ENCODE data around the gene CPT1B.
A peak's percentile ranks its signal among the peaks of the same experiment; 100 is the strongest.

Gene CPT1B

GRCh38 chr22:50583294-50583861 is 5.2 kb upstream of the CPT1B start (continued):
- TF ChIP-seq INSM2 (tag by site-specific recombination; IDR thresholded peaks at IDR 0.05) (0 out of 2 replicates have a peak, but pooled peaks have one; percentile 2), PRDM6 (tag by site-specific recombination; IDR thresholded peaks at IDR 0.05) (no peak), ZNF561 (tag by site-specific recombination; IDR thresholded peaks at IDR 0.05; ENCODE audit: borderline replicate concordance) (no peak; the same call in 1 of the 2 replicates), PRDM10 (tag by site-specific recombination; IDR thresholded peaks at IDR 0.05) (peak; percentile 27), ZNF580 (tag by site-specific recombination; IDR thresholded peaks at IDR 0.05) (no peak), ZNF596 (tag by site-specific recombination; IDR thresholded peaks at IDR 0.05) (0 out of 2 replicates have a peak, but pooled peaks have one; percentile 30), ZNF488 (tag by site-specific recombination; IDR thresholded peaks at IDR 0.05) (no peak)

GRCh38 chr22:50582493-50583293 is 4.5 kb upstream of the CPT1B start, which contains the start of gene CHKB:
CHKB (minus strand) TSS chr22:50582849; CDS start chr22:50582781, 68 bp downstream.
- ChIA-PET CTCF (interaction anchor here (0.9 to 1.6 kb wide), 2 partner anchors 12 to 20 kb away, joined by 3 to 7 read pairs; partner anchors contain the start of gene SYCE3), POLR2A (interaction anchor here (0.6 to 3.2 kb wide), 13 partner anchors 10 to 85 kb away, joined by 3 to 22 read pairs (median 3); partner anchors contain the start of genes ARSA, LMF2, SCO2 and SYCE3)
- H3K9me3 ChIP-seq (ENCODE audit: control insufficient read depth, insufficient read depth, low read depth, low read length): no peaks in the 10 kb centered on the region
- H3K27ac ChIP-seq (ENCODE audit: extremely low read depth, low read depth, low read length): peak within 1 kb of the TSS; percentile 99
- peaks cover 3% of the 10 kb centered on the region; the same call in 1 of the 2 replicates for H3K4me1 ChIP-seq (ENCODE audit: control insufficient read depth, insufficient read depth, low read length)
- peak within 1 kb of the TSS; percentile 80 for H3K4me3 ChIP-seq (ENCODE audit: low read depth, low read length)
- H3K36me3 ChIP-seq (ENCODE audit: control insufficient read depth in 2 of 2, insufficient read depth in 1 of 2, low read length in 2 of 2): peaks cover 21 to 47% of the 10 kb centered on the region in 2 experiments
- TF ChIP-seq ZNF76 (tag by site-specific recombination; IDR thresholded peaks at IDR 0.05; ENCODE audit: borderline replicate concordance, low read depth): peak; percentile 42; the same call in 1 of the 2 replicates
- peak; percentile 86 for TF ChIP-seq ZSCAN30 (tag by site-specific recombination; IDR thresholded peaks at IDR 0.05)
- TF ChIP-seq BCL11A (tag by site-specific recombination; IDR thresholded peaks at IDR 0.05; ENCODE audit: low read depth): peak; percentile 62; the same call in 1 of the 2 replicates
- TF ChIP-seq ZNF768 (tag by site-specific recombination; IDR thresholded peaks at IDR 0.05): no peak
- TF ChIP-seq MZF1 (tag by site-specific recombination; IDR thresholded peaks at IDR 0.05; ENCODE audit: borderline replicate concordance): no peak
- no peak for TF ChIP-seq ZNF585B (tag by site-specific recombination; IDR thresholded peaks at IDR 0.05)
- TF ChIP-seq ZNF560 (tag by site-specific recombination; IDR thresholded peaks at IDR 0.05; ENCODE audit: borderline replicate concordance): no peak
- TF ChIP-seq ELK4 (IDR thresholded peaks at IDR 0.05; ENCODE audit: borderline replicate concordance, low read depth, low read length): 0 out of 2 replicates have a peak, but pooled peaks have one; percentile 73
- TF ChIP-seq ZNF341 (tag by site-specific recombination; IDR thresholded peaks at IDR 0.05; ENCODE audit: low read depth): peak; percentile 62; the same call in 1 of the 2 replicates
- TF ChIP-seq ZSCAN5A (tag by site-specific recombination; IDR thresholded peaks at IDR 0.05): peak; percentile 38; the same call in 1 of the 2 replicates
- peak; percentile 37 for TF ChIP-seq SP7 (tag by site-specific recombination; IDR thresholded peaks at IDR 0.05)
- TF ChIP-seq TCF7L2 (IDR thresholded peaks at IDR 0.05; ENCODE audit: borderline replicate concordance, low read depth, low read length): no peak
- TF ChIP-seq ZBTB26 (tag by site-specific recombination; optimal IDR thresholded peaks at IDR 0.05): peak; percentile 94
